Measurements from ENCODE around the gene TMEM9B.
"Not testable (repeated sequence)": the region's sequence is repeated elsewhere in the genome, so short reads cannot be mapped to it uniquely, and the experiment has no call there.

TMEM9B gene

DNA sequence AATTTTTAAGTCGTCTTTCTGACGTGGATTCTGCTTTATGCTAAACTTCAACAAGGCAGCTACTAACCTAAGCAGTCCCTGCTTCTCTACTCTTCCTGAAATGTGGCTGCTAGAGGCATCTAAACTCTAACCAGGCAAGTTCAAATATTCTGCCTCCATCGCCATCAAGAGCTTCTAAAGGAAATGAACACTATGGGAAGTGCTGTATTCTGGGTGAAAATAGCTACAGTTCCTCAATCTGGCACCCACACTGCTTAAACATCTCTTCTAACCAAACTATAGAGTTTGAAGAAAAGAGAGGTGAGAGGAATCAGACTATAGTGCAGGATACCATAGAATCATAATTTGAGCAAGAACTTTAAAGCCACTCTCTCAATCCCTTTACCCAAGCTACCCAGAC, 33.2 kb upstream of the TMEM9B start:
- no peak overlapping the region for H3K4me3 ChIP-seq (ENCODE audit: low read depth, low read length)
- DNase-seq (ENCODE audit: low read depth) = no peak
- TF ChIP-seq MAX (IDR thresholded peaks at IDR 0.05; ENCODE audit: low read depth, low read length) = no peak
- TF ChIP-seq MYC (IDR thresholded peaks at IDR 0.05; ENCODE audit: low read depth, low read length) = no peak
- TF ChIP-seq, protein P1, sequence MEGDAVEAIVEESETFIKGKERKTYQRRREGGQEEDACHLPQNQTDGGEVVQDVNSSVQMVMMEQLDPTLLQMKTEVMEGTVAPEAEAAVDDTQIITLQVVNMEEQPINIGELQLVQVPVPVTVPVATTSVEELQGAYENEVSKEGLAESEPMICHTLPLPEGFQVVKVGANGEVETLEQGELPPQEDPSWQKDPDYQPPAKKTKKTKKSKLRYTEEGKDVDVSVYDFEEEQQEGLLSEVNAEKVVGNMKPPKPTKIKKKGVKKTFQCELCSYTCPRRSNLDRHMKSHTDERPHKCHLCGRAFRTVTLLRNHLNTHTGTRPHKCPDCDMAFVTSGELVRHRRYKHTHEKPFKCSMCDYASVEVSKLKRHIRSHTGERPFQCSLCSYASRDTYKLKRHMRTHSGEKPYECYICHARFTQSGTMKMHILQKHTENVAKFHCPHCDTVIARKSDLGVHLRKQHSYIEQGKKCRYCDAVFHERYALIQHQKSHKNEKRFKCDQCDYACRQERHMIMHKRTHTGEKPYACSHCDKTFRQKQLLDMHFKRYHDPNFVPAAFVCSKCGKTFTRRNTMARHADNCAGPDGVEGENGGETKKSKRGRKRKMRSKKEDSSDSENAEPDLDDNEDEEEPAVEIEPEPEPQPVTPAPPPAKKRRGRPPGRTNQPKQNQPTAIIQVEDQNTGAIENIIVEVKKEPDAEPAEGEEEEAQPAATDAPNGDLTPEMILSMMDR (IDR thresholded peaks at IDR 0.05; ENCODE audit: low read depth, low read length) = no peak
- TF ChIP-seq POLR2A (IDR thresholded peaks at IDR 0.05; ENCODE audit: extremely low read depth, insufficient read length) = no peak

- no peak for TF ChIP-seq MYC (IDR thresholded peaks at IDR 0.05; ENCODE audit: low read depth, low read length)
- no peak for TF ChIP-seq POLR2A (IDR thresholded peaks at IDR 0.05; ENCODE audit: extremely low read depth, insufficient read length)
- TF ChIP-seq, protein P1 (IDR thresholded peaks at IDR 0.05; ENCODE audit: low read depth, low read length) = no peak
- no peak for TF ChIP-seq MAX (IDR thresholded peaks at IDR 0.05; ENCODE audit: low read depth, low read length)
- no peak for DNase-seq (ENCODE audit: low read depth)
- no peak overlapping the region for H3K4me3 ChIP-seq (ENCODE audit: low read depth, low read length)
Observed at GRCh38 chr11:8989453-8989852, 25.2 kb upstream of the TMEM9B start.

DNA sequence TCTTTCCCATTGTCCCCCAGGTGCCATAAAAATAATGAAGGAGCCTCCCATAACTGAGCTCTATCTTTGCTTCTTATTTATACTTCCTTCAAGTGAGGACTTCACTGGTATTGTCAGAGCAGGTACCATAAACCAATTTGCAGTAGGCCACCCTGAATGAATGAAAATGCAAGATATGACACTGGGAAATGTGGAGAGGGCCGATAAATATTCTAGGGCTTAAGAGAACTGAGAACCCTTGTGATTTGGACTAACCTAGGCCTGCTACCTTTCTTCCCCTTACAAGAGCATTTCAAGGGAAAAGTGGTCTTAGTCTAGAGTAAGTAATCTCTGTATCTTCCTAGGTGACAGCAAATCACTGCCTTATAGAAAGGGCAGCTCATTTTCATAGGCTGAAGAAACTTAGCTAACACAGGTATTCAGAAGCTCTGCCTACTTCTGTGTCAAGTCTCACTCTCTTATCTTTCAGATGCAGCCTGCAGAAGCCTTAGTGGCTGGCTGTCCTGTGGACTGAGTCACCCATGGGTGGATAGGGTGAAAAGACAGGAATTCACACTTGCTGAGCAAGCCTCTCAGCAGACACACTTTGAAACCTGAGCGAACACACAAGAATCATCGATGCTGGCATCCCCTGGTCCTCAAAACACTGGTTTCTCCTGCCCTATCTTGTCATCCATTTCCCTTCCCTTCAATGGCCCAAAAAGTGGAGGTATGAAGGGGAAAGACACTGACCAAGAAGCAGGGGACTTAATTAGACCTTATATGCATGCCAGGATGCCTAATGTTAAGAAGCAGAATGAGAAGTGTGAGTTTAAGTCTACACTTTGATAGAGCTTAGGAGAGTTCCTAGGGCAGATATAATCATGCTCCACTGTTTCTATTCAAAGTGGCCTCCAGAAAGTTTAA, 24.3 kb upstream of the TMEM9B start:
- no peak for TF ChIP-seq MYC (IDR thresholded peaks at IDR 0.05; ENCODE audit: low read depth, low read length)
- no peak for TF ChIP-seq MAX (IDR thresholded peaks at IDR 0.05; ENCODE audit: low read depth, low read length)
- TF ChIP-seq, protein P1 (IDR thresholded peaks at IDR 0.05; ENCODE audit: low read depth, low read length) = no peak
- no peak for TF ChIP-seq POLR2A (IDR thresholded peaks at IDR 0.05; ENCODE audit: extremely low read depth, insufficient read length)
- no peak for DNase-seq (ENCODE audit: low read depth)
- H3K4me3 ChIP-seq (ENCODE audit: low read depth, low read length) = no peak overlapping the region

DNA sequence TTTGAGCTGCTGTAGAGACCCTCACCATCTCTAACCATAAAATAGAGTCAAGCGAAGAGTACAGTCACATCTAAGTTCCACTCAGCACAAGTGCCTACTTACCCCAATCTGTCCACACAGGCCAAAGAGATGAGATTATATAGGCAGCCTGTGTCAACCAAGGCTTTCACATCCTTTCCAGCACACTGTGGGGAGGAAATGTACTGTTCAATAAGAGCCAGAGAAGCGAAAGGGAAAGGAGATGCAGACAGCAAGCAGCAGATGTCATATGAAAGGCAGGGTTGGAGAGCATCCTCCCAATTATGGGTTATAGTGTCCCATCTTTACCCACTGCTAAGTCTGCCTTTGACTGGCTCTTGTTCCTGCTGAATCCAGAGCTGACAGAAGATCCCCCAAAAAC, 23.2 kb upstream of the TMEM9B start:
- DNase-seq (ENCODE audit: low read depth) = no peak
- no peak overlapping the region for H3K4me3 ChIP-seq (ENCODE audit: low read depth, low read length)
- TF ChIP-seq MYC (IDR thresholded peaks at IDR 0.05; ENCODE audit: low read depth, low read length) (no peak), MAX (IDR thresholded peaks at IDR 0.05; ENCODE audit: low read depth, low read length) (no peak), POLR2A (IDR thresholded peaks at IDR 0.05; ENCODE audit: extremely low read depth, insufficient read length) (no peak)
- TF ChIP-seq, protein P1 (IDR thresholded peaks at IDR 0.05; ENCODE audit: low read depth, low read length) = no peak

GRCh38 chr11:8986772-8987171, 22.5 kb upstream of the TMEM9B start:
- DNase-seq (ENCODE audit: low read depth); H3K4me3 ChIP-seq (ENCODE audit: low read depth, low read length): not testable (repeated sequence)

DNA sequence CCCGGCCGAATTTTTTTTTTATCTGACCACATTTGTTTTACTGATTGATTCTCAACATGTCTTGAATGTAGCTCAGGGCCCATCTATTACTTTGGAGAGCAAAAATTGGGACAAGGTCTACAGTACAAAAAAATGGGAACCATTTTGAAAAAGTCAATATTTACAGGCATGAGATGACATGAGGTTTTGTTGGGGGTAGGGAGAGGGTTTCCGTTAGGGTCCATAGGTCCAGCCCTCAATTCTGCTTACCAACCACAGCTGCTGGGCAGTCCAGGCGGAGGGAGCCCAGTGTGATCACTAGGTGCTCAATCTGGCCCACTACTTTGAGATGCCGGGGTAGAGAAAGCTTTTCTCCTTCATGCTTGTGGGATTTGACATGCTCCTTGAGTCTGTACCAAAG, 21.2 kb upstream of the TMEM9B start:
- no peak for DNase-seq (ENCODE audit: low read depth)
- no peak overlapping the region for H3K4me3 ChIP-seq (ENCODE audit: low read depth, low read length)
- TF ChIP-seq, protein P1 (IDR thresholded peaks at IDR 0.05; ENCODE audit: low read depth, low read length) = no peak
- TF ChIP-seq MYC (IDR thresholded peaks at IDR 0.05; ENCODE audit: low read depth, low read length) (no peak), MAX (IDR thresholded peaks at IDR 0.05; ENCODE audit: low read depth, low read length) (no peak), POLR2A (IDR thresholded peaks at IDR 0.05; ENCODE audit: extremely low read depth, insufficient read length) (no peak)
